GM18868 (cell line): ENCODE measurements around the gene SDF2L1.
"Not testable (repeated sequence)": the region's sequence is repeated elsewhere in the genome, so short reads cannot be mapped to it uniquely, and the experiment has no call there.

Source experiments
- ATAC-seq: cut with Tn5 transposase; IDR thresholded peaks from one replicate; pipeline ENCODE4 v1.9.1; 2021; ENCODE audit warnings: mild to moderate bottlenecking, moderate library complexity; ENCODE audit not compliant: unreplicated experiment

The SDF2L1 gene

DNA sequence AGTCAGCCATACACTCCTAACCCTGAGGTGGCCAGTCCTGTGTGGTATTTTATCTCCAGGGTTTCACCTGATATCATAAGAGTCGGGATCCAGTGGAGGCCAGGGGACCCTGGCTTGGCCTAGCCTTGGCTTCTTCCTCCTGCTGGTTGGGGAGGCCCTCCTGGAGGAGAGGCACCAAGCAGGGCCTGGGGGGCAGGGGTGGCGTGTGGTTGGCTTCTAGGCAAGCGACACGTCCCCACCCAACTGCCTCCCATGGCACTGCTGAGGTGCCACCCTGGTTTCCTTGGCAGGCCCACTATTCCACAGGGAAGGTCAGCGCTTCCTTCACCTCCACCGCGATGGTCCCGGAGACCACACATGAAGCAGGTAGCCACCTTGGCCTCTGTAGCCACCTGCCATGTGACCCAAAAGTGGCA lies 44.1 kb downstream of the SDF2L1 start:
- no peak for ATAC-seq

DNA sequence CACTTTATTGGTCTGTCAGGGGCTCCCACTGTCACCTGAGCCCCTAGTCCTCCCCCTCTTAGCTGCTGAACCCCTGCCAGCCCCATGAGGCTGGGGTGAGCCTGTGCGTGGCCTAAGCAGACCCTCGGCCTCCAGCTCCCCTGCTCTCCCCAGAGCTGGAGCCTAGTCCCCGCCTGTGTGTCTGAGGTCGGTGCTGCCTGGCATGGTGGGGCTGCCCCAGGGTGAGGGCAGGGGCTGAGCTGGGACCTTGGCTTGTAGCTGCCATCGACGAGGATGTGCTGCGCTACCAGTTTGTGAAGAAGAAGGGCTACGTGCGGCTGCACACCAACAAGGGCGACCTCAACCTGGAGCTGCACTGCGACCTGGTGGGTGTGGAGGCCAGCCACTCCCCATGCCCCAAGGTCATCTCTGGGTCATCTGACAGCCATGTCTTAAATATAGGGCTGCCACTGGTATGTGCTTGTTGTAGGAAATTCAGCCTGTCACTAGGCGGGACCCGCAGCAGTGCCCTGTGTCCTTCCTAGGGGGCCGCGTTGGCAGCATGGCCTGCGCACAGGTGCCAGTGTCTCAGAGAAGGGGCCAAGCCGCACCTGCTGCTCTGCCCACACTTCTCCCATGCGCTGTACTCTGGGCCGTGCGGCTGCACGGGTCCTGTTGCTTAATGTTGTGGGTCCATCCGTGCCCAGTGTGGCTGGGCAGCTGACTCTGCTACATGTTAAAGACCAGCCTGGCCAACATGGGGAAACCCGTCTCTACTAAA lies 44.7 kb downstream of the SDF2L1 start:
- ATAC-seq: no peak

DNA sequence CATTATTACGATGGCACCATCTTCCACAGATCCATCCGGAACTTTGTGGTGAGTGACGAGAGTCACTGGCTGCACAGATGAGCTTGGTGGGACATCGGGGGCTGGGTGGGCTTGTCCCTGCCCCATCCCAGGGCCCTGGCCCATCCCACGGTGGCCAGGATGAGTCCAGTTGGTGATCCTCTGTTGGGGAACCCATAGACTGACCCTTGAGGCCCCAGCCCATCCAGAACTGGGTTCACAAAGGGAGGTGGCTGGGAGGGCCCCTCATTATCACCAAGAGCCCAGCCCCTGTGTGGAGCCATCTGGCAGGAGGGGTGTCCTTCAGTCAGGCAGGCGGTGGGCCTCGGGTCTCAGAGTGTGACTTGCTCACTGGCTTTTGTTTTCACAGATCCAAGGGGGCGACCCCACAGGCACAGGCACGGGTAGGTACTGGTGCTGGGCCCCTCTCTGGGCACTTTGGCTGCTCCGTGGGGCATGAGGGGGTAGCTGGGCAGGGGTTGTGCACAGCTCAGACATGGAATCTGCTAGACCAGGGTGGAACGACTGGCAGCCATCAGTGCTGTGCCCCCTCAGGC lies 45.7 kb downstream of the SDF2L1 start:
- no peak for ATAC-seq

DNA sequence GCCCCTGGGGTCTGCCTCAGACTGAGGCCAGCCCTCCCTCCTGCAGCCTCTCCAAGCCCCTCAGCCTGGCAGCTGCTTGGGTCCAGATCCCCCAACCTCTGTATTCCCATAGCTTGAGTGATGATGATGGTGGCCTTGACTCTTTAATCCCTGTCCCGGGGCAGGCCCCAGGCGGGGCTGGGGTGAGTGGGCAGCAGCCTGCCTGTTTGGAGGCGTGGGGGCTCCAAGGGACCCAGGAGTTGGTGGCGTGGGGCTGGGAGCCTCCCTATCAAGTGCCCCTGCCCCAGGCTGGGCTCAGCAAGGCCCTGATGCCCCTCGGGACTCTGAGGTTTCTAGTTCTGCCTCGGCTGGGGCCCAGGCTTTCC lies 46.2 kb downstream of the SDF2L1 start:
- no peak for ATAC-seq

DNA sequence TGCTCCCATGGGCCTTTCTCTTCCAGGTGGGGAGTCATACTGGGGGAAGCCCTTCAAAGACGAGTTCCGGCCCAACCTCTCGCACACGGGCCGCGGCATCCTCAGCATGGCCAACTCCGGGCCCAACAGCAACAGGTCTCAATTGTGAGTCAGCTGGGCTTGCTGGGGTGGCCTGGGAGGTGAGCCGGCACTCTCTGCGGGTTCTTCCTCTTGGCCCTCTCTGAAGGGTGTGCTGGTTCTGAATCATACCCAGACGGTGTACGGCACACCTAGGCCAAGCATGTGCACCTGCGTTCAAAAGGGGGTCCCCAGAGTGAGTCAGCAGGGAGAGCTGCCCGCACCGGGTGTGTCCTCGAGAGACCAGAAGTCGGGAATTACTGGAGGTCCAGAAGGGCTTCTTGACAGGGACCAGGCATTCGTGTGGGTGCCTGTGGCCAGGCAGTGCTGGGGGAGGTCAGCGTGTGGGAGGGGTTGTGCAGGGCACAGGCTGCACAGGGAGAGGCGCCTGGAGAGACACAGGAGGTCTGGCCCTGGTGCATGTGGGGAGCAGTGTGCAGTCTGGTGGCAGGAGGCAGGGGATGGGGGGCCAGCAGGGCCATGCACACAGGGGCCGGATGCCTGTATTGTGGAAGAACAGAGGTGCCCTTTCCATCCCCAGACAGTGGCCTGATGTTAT lies 46.7 kb downstream of the SDF2L1 start:
- no peak for ATAC-seq

DNA sequence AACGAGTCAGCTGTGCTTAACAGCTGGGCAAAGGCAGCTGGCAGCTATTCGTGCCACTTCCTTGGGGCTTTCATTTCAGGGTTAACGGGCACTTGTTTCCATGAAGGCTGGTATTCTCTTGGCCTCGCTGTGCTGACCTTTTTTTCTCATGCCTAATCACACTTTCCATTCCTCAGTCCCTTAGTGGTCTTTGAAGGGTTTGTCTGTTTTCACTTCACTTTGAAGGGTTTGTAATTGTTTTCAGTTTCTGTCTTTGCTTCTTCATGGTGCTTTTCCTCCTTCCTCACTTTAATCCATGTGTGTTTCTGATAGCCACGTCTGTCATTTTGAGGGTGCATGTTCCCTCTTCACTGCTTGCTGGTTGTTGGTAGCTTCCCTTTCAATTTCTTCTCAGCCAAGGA lies 48.3 kb downstream of the SDF2L1 start:
- no peak for ATAC-seq

DNA sequence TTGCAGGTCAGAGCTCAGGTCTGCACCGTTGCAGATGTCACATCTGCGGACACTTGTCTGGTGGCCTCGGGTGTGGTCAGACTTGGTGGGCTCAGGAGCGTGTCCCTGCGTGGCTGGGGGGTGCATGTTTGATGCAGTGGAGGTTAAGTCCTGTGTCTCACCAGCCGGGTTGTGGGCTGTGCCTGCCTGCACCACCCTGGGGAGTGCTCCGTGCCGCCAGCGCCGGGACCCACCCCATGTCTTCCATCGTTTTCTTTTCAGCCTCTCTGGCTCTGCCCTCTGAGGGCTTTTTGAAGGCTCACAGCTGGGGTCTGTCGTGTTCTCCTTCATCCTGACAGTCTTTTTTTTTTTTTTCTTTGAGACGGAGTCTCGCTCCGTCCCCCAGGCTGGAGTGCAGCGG lies 49.7 kb downstream of the SDF2L1 start:
- ATAC-seq: no peak

DNA sequence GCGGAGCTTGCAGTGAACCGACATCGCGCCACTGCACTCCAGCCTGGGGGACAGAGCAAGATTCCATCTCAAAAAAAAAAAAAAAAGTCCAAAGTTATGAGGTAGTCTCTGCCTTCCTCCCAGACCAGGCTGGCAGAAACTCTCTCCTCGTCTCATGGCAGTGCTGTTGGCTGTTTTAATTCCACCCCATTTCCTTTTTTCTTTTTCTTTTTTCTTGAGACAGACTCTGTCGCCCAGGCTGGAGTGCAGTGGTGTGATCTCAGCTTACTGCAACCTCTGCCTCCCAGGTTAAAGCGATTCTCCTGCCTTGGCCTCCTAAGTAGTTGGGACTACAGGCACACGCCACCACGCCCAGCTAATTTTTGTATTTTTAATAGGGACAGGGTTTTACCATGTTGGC lies 50.8 kb downstream of the SDF2L1 start:
- ATAC-seq: not testable (repeated sequence)

DNA sequence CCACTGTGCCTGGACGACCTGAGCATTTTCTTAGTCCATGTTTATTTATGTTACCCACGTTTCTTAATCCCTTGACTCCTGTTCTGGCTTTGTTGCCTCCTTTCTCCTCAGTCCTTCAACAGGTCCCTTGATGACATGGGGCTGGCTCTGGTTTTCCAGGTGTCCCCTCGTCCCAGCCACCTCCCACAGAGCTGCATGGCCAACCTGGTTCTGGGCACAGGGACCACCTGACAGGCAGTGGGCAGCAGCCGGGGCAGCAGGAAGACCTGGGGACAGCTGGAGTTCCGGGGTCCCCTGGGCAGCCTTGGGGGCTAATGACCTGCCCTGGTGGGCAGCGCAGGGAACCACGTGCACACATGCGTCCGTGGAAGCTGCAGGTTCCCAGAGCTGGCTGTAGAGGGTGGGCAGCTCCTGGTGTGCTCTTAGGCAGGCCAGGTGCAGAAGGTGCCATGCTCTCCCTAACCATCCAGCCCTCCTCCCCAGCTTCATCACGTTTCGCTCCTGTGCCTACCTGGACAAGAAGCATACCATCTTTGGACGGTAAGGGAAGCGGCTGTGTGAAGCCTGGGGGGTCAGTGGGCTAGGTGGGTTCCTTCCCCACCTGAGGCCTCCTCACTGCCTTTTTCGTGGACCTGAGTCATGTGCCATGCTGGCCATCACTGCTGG lies 51.4 kb downstream of the SDF2L1 start:
- ATAC-seq: no peak
